Stimulated activated CD8-positive, alpha-beta memory T cell treated with anti-CD3 and anti-CD28 coated beads, Interleukin-2, amount 100 ng/mL, for 1 hour (primary cell): Measurements from ENCODE around the gene ATP13A3.

Experiments
- DNase-seq, 2 donors: peaks; one replicate each; pipeline ENCODE4 v3.0.0-alpha.2; 2020; ENCODE audit warnings: low read depth in 2 of 2

The ATP13A3 gene

GRCh38 chr3:194370753-194371152 lies 116.0 kb downstream of the ATP13A3 start:
- DNase-seq: no peak

DNA sequence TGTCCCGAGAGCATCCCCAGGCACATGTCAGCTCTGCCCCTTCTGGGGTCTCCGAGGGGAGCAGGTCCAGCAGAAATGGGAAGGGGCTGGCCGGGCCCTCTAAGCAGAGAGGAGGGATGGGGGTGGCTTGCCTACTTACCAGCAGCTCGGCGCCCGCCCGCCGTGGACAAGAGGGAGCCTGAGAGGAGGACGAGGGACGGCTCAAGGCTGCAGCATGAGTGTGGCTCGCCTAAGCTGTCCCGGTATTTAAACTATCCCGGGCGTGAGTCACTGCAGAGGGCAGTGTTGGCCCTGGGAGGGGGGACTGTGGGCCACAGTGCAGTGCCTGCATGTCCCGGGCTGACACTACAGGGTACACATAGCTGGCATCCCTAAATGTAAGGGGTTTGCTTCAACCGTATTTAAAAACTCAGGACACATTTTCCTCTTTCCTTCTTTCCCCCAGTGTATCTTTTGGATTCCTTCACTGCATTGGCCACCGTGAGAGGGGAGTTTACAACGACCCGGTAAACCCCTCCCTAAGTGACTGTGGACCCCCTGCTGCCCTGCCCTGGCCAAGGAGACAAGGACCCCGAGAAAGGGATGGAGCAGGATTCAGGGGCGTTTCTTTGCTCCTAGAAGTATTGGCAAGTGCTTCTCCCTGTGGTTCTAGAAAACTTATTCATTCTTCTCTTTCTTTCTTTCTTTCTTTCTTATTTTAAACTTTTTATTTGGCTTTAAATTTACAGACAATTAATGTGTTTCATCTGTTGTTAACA lies 117.1 kb downstream of the ATP13A3 start, which contains the start of gene LRRC15:
Gene LRRC15 (minus strand): TSS at position 222 of the 758 bp plus-strand sequence. CDS start 8,700 bp downstream, outside the sequence.
- no peak for DNase-seq

DNA sequence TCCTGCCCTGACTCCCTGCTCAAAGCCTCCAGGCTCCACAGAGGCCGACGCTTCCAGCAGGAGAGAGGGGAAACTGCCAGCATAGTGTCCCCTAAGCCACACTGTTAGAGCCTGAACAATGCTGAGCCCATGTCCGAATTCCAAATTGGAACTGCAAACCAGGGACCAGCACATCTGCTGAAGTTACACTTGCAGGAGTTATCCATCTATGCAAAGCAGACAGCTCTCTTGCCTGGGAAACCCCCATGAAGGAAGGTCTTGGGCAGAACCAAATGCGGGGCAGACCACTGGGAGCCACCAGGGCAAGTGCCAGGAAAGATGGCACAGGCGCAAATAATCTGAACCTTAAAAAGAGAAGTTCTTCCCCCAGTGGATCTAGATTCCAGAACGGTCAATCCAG lies 117.9 kb downstream of the ATP13A3 start:
- DNase-seq: no peak

DNA sequence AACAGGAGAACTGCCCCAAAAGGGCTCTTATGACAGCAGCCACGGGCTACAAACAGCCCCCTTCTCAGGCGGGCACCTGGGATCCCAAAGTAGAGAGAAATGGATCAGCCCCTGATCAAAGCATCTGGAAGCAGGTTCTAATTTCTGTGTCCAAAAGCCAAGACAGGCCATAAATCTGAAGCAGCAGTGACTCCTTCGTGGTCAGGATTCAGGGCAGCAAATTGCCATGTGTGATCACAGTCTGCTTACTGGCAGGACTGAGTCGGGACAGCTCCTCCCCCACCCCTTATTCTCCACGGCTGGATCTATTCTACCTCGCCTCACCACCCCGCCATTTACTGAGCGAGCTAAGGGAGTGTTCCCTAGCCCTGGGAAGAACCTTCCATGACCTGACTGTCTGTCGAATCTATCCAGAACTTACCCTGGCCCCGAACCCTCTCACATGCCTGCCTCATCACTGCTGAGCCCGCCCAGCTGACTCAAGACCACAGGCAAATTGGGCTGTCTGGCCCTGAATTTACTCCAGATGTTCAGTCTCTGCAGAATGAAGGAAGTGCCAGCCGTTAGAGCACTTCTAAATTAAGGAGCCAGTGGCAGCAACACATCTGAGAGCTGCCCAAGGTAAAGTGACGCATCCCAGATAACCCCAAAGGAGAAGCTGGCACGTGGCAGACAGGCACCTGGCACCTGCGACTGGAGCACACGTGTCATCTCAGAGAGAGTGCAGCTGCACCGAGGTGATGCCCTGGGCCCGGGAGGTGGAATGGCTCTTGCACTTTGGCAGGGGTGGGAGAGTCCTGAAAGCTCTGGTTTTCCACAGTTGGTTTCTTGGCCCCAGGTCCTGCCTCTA lies 118.6 kb downstream of the ATP13A3 start:
- no peak for DNase-seq

GRCh38 chr3:194365978-194366490 lies 120.8 kb downstream of the ATP13A3 start:
- no peak for DNase-seq

DNA sequence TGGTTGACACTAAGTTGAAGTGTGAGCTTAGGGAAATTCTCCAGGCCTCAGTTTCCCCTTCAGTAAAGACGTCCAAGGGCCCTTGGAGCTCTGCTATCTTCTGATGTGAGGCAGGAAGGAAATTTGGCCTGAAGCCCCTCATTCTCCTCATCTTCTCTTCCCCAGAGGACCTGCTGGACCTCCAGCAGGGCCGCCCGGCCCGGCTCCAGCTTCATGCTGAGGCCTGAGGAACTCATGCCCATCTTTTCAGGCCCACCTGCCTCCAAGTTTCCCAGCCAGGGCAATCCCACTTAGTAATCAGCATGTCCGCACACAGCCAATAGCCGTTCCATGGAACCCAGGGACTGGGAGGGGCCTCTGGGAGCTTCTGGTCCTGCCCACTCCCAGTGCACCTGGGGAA lies 121.3 kb downstream of the ATP13A3 start:
- DNase-seq: no peak

- no peak for DNase-seq
Measured at GRCh38 chr3:194364652-194365434, 122.0 kb downstream of the ATP13A3 start.

DNA sequence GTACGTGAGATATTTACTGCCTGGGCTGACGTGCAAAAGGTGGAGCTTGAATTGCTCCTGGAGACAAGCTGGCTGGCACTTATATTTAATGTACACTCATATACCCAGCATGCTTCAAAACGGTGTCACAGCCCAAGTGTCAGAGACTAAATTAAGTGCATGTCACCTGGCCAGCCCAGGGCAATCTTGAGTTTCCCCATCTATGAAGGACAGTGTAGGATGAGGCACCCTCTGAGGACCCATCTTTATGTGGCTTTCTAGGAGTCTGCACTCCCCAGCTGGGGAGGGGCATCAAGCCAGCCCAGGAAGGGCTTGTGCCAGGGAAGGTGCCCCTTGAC lies 122.5 kb downstream of the ATP13A3 start:
- no peak for DNase-seq

DNA sequence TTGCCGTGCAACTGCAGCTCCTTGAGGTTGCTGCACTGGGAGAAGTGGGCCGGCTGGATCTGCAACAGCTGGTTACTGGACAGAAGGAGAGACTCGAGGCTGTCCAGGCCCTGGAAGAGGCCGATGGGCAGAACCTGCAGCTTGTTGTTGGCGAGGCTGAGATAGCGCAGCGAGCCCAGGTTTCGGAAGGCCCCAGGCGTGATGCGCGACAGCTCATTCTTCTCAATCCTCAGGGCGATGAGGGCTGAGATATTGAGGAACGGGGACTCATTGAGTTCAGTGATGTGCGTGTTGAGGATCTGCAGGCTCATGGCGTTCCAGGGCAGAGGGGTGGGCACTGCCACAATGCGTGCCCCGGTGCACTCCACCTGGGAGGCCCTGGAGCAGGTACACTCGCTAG lies 126.2 kb downstream of the ATP13A3 start:
- no peak for DNase-seq

DNA sequence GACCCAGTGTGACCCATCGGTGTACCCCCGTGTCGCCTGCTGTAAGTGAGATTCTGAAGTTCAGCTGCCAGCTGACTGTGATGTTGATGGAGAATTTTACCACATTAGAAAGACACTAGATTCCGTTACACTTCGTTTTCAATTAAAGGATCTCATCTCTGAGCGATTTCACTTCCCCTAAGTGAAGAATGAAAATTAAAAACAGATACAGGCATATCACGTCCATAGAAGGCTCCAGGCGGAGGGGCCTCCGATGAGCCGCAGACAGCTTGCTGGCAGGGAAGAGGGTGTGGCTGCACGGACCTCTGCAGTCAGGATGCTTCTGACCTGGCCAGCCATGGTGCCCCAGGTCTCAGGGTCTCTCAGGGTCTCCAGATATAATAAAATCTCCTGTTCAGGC lies 129.1 kb downstream of the ATP13A3 start:
- DNase-seq: no peak

GRCh38 chr3:194355379-194355778 lies 131.4 kb downstream of the ATP13A3 start:
- no peak for DNase-seq

DNA sequence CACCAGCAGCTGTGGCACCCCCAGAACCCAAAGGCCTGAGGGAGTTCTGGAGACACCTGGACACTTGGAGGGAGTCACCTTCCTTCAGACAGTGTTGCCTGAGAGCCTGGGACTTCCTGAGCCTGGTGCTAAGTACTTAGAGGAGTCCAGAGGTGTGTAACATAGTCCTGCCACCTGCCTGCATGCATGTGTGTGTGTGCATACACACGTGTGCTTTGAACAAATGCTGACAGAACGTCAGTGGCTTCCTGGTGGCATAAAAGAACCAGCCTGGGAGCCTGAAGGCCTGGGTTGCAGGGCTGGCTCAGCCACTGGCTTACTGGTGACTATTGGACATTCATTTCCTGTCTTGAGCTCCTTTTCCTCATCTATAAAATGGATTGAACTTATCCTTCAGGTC lies 132.5 kb downstream of the ATP13A3 start:
- no peak for DNase-seq
